GM21737 (cell line): ENCODE measurements around the gene NINL.
"Not testable (repeated sequence)": the region's sequence is repeated elsewhere in the genome, so short reads cannot be mapped to it uniquely, and the experiment has no call there.

Experiments
- ATAC-seq: cut with Tn5 transposase; IDR thresholded peaks from one replicate; pipeline ENCODE4 v1.9.1; 2021; ENCODE audit warnings: mild to moderate bottlenecking, moderate library complexity; ENCODE audit not compliant: unreplicated experiment

Gene NINL

DNA sequence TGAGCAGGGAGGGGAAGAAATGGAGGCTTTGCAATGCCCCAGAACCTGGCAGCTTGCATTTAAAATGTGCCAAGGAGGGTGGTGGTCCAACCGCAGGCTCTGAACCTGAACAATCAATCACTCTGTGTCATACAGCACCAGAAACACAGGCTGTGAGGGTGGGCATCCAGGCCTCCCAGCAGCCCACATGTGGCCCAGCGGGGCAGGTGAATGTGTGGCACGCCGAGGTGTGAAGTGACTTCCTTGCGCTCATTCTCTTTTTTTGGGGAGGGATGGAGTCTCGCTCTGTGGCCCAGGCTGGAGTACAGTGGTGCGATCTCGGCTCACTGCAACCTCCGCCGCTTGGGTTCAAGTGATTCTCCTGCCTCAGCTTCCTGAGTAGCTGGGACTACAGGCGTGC is 97.4 kb downstream of the NINL start:
- ATAC-seq, result no peak

DNA sequence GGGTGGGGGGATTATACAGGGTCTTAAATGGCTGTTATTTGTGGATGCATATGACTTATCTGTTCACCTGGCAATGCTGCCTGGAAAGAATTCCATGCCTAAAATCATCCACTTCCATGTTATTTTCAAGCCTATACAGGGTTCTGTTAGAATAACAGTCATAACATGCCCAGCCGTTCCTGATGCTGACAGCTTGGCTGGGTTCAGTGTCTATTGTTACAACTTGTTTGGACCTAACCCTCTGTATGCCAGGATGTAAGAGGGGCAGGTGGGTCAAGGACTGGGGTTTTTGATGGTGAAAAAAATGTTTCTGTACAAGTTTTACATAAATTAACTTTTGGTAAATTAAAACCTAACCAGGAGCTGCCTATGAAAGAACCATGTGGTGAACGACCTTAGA is 98.0 kb downstream of the NINL start:
- ATAC-seq, result no peak

DNA sequence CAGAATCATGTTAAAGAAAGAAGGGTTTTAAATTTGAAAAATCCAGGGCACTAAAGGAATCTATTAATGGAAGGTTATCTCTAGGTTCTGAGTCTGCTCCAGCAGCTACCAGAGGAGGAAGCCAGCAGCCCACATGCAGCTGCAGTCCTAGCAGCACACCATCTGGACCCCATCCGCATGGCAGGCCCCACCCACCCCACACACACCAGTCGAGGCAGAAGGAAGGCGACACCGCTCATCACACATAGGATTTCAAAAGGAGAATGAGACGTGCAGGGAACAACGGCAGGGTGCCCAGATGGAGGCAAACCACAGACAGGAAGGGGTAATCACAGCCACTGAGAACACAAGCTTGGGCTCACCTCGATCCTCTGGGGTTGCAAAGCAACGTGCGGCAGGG is 99.0 kb downstream of the NINL start:
- ATAC-seq, result no peak

DNA sequence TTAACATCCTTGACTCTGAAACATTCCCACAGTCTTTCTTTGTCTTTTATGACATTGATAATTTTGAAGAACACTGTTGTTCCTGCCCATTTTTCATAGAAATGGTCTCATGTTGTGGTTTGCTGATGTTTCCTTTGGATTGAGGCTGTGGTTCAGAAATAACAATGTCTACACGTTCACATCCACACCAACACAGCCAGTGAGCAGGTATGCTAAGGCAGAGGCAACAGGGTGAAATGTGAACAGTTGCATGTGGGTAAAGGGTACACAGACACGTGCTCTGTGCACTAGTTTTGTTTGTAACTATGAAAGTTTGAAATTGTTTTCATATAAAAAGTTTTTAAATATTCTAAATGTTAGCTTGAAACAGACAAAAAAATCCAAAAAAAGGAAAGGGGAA is 99.5 kb downstream of the NINL start:
- ATAC-seq, result no peak

DNA sequence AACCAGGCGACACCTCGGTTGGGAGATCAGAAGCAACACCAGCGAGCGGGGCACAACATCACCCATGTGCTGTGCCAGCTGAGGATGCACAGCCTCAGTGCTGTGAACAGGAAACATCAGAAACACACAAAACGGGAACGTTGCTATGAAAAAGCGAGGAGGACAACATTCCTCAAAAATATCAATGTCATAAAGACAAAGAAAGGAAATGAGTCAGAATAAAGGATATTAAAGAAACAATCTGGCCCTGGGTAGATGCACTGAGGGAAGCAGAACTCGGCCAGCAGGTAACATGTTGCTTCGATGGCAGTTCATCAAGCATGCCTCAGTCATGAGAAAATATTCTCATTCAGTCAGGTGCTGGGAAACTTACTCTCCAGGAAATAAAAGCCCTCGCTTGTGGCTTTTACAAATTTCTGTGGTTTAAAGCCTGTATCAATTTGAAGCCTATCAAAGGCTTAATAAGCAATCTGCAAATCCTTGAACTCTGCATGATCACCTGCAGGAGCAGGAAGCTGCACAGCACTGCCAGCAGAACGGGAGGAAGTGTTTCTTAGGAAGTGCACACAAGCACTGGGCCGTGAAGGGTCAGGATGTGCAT is 100.3 kb downstream of the NINL start:
- ATAC-seq, result no peak

DNA sequence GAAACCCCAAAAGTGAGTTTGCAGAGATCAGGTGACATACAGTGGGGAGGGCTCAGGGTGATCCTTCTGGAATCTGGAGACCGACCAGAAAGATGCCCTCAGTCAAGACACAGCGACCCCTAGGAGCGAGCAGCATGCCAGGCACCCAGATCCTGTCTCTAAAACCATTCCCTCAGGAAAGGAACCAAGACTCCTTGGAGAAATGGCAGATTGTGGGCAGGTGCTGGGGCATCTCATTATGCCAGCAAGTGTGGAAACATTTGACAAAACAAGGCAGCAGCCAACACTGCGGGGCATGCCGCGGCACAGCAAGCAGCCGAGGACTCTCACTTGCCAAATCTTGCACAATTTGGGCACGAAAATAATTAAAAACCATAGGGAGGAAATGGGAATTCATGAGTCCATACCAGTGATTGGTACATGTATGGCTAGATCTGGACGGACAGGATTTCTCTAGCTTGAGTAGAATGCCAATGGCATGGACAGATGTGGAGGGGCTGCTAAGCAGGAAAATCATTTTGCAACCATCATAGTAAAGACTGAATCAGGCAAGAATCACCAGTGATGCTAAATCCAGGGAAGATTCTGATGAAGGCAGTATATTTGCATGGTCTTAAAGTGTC is 101.0 kb downstream of the NINL start:
- no peak for ATAC-seq

DNA sequence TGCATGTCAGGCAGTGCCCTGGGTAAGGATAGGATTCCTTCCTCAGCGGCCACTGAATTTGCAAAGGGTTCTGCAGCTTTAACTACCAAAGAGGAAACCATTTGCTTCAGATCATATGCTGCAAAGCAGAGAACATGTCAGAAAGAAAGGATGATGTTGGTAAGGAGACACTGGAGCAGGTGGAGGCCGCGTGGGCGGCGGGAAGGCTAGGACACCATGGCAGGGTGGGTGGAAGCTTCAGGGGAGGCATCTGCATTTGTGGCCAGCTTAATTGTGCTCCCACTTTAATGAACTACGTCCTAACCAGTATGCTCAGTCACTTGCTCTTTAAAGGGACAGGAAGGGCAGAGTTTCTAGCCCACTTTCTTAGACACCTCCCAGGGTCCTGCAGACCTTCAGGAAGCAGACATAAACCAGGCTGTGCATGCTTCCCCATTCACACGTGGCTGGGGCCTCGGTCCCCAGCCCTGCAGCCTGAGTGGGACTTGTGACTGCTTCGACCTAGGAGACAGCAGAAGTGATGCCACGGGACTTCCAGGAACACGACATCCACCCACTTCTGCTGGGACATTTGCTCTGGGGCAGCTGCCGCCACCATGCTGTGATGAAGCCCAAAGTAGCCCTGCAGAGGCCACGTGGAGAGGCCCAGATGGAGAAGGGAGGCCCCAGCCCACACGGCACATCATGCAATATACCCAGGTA is 101.7 kb downstream of the NINL start:
- ATAC-seq, result no peak

DNA sequence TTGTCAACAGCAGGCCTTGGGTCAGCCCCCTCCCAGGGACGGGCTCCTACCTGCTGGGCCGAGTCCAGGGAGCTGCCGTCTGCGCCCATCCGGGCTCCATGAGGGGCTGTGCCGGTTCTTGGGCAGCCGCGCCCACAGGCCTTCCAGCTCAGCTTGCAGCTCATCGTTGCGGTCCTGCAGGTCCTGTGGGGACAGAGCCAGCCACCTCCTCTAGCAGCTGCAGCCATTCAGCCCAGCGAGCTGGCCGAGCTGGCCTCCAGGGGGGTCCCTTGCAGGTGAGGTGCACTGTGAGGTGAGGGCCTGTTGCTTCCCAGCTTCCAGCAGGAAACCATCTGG is 103.4 kb downstream of the NINL start:
- no peak for ATAC-seq

DNA sequence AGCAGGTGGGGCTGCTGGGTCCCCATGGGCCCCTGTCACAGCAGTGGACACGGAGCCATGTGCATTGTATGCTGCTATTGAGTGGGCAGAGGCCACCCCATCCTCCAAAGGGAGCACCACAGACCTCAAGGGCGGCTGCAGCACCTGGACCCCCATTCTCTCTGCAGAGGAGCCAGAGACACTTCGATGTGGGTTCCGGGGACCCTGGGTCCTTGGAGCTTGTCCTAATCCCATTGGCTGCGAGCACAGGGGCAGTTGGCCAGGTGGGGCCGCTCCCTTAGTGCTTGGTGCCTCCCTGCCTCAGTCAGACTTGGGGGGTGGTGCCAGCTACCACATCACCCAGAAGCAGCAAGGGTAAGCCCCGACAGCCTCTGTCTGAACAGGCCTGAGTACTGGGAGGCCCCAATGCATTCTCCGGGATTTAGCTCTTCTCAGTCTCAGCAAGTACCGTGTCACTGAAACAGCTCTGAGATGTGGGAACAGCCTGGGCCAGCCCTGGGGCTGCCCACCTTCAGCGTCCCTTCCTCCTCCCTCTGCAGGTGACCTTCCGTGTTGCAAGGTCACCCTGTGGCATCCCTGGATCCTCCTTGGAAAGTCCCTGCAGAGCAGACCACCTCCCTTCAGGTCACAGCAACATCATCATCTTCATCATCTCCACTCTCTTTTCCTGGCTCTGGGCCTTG is 104.0 kb downstream of the NINL start:
- no peak for ATAC-seq

DNA sequence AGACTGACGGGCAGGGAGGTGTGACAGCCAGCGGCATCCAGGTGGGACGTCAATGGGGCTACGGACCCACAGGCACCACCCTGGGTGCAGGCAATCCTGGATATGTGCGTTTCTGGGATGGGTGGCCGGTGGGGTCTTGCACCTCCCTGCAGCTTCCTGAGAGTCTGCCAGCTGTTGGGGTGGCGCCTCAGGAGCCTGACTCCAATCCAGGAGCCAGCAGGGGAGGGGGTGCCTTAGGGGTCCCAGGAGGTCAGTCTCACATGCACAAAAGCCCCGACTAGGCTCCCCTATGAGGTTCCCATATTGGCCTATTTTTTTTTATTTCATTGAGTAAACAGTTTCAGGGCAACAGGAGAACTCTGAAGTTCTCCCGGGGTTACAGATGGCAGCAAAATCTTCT is 104.5 kb downstream of the NINL start:
- no peak for ATAC-seq

DNA sequence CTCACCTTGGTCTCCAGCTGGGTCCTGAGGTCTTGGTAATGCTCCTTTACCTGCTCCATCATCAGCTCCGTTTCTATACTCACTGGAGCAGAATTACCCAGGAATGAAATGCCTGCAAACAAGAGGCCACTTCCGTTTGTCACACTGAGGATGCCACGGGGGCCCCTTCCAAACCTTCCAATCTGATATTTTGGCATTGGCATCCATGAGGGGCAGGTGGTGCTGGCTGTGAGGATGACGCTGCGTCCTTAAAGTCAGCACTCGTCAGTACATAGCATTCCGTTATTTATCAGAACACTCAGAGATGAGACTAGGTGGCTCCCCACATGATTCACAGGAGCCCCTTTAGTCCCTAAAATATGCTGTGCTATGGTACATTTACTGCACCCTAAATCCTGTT is 105.2 kb downstream of the NINL start:
- ATAC-seq, result no peak

DNA sequence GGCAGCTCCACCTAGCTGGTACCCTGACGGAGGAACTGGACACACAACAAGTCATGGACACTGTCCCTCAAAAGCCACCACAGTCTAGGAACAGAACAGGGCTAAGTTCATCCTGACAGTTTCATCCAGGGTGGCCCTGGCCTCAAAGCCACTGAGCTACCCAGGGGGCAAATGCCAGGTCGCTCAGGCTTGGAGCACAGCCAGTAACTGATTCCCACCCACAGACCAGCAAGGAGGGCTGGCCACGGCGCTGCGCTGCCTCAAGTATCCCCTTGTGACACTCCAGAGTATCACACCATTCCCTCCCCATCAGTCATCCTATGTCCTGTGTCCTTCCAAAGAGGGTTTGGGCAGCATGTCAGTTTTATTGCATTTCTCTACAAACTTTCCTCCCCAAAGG is 105.7 kb downstream of the NINL start:
- ATAC-seq, result no peak

DNA sequence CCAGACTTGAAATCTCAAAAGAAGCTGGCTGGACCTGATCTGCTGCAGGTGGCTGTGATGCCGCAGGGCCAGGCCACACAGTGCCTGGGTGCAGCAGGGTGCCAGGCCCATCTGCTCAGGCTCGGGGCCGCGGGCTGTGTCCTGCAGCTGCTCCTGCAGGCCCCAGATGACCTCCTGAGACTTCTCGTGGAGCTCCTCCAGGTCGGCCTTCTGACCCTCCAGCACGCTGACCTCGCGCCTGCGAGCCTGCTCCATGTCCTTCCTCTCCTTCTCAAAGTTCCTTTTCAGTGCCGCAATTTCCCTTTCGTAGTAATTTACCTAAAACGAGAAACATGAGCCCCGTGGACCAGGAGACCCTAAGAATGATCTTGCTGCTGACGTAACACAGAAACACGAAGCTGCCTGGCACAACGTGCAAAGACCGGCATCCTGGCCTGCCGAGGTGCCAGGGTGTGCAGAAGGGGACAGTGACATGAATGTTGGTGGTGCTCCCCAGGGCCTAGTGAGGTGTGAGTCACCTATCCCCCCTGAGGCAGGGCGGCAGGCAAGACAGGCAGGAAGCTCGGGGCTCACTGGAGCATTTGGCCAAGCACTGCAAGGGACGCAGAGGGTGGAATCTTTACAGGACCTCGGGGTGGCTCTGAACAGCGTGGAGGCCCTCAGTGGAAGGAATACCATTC is 106.3 kb downstream of the NINL start:
- no peak for ATAC-seq

DNA sequence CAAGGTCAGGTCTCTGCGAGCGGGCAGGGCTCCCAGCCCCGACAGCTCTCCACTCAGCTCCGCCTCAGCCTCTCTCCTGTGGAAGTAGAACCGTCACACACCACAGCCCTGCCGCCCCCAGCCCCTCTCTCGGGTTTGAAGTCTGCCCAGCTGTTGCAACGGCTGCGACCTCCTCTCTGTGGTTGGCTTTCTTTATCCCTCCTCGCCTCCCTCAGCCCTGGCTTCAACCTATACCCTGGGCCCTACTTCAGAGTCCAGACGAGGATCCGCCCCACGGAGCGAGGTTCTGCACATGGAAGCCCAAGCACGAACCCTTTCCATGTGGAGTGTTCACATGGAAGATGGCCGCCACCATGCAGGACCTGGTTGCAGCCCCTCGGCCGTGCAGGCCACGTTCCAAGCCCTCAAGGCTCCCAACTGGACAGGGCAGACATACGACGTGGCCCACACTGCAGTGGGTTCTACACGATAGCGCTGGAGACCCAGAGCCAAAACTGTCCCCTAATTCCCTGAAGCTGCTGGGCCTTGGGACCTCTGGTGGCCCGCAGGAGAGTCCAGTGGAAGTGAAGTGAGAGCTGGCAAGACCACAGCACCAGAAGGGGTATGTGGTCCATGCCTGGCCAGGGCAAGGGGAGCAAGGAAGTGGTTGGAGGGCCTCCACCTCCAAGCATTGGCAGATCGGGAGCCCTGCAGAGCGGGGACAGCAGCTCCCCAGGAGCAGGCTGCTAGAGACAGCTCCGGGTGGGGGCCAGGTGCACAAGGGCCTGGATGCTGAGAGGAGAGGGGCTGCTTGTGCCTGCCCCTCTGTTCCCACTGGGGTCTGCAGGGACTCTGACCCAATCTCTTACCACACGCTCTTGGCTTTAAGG is 108.1 kb downstream of the NINL start:
- no peak for ATAC-seq

DNA sequence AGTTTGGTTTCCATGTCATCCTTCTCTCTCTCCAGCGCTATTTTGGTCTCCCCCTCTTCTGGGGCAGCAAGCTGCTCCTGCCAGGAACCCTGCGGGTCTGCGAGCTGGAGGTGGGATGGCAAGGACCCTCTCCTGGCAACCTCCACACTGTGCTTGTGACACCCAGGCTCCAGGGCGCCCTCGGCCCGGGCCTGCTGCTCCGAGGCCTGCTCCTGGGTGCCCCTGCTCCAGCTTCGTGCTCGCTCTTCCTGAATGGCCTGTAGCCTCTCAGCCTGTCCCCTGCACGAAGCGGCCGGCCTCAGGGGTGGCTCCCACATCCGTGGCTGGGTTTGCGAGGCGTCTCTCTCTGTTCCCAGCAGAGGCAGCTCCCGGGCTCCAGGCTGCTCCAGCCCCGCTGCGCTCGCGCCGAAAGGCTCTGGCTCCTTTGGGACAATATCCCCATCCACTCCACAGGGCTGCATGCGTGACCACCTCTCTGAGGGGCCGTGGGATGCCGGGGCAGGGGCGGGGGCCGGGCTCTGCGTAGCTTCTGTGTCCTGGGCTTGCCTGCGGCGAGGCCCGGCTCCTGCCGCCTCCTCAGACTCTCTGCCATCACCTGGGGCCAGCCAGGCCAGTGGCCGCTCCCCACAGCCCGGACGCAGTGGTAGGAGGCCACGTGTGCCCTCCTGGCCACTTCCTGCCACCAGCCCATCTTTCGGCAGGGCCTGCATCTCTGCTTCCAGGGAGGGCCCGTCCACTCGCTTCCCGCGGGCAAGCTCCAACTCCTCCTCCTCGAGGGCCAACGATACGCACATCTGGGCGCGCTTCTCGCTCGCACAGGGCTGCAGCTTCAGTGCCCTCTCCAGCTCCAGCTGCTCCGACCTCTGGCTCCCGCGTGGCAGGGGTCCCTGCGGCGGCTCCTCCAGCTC is 109.0 kb downstream of the NINL start:
- no peak for ATAC-seq

DNA sequence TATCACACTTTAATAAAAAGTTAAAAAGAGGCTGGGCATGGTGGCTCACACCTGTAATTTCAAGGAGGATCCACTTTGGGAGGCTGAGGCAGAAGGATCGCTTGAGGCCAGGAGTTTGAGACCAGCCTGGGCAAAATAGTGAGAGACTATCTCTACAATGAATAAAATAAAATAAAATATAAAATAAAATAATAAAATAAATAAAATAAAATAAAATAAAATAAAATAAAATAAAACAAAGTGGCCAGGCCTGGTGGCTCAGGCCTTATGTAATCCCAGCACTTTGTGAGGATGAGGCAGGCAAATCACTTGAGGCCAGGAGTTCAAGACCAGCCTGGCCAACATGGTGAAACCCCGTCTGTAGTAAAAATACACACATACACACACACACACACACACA is 112.0 kb downstream of the NINL start:
- ATAC-seq, result not testable (repeated sequence)

DNA sequence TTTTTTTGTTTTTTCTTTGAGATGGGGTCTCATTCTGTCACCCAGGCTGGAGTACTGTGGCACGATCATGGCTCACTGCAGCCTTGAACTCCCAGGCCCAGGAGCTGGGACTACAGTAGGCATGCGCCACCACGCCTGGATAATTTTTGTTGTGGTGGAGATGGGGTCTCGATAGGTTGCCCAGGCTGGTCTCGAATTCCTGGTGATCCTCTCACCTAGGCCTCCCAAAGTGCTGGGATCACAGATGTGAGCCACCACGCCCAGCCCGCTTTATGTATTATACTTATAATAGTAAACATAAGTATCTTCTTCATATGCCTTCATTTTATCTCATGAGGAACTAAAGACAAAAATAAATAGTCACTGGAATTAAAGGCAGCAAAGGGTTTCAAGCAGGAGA is 114.3 kb downstream of the NINL start:
- no peak for ATAC-seq

DNA sequence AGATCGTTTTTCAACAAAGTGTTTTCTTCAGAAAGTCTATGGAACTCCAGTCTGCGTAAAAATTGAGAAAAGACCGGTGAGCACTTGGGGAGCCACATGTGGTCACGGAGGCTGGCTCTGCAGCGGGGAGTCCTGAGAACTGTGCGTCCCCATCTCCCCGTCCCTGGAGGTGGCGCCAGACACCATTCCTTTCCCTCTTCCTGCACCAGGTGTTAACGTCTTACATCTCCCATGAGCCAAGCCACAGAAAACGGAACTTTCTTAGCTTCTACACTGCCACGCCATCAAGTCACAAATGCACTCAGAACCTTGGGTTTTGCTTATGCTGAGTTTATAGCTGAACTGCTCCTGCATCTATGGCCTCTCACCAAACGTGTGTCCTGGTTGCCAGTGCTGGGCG is 115.3 kb downstream of the NINL start:
- ATAC-seq, result no peak

DNA sequence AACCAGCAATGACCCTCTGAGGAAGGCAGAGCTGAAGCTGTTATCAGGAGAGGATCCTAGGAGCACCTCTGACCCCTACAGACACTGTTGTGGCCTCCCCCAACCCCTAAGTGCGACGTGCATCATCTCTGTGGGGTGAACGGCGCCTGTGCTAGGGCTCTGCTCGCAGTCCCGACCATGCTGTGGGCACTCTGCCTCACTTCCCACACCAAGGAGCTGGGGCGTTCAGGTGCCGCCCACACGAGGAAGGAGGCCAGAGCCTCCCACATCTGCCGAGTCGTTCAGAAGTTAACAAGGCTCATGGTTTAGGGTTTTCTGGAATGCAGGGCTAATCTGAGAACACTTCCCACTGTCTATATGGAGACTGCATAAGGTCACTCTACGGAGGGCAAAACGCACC is 115.8 kb downstream of the NINL start:
- no peak for ATAC-seq
